ENCODE measurements around the gene CCP110. TPM values are rescaled to one million over a fixed set of nuclear protein-coding genes. Genes with fewer than 3 reads are reported as not detected.

Gene CCP110
- total and polyA plus RNA-seq, 12 donors = 3.0 to 14.0 (median 9.9) TPM

DNA sequence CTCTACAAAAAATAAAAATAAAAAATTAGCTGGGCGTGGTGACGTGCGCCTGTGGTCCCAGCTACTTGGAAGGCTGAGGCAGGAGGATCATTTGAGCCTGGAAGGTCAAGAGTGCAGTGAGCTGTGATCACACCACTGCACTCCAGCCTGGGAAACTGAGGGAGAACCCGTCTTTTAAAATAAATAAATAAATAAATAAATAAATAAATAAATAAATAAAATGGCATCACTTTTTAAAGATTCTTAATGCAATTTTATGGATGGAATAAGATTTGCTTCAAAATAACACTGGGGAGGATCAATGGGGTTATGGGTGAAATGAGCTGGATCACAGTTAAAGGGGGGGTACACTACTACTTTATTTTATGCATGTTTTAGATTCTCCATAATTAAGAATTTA, 16.8 kb upstream of the CCP110 start:
- TF ChIP-seq, protein P1, sequence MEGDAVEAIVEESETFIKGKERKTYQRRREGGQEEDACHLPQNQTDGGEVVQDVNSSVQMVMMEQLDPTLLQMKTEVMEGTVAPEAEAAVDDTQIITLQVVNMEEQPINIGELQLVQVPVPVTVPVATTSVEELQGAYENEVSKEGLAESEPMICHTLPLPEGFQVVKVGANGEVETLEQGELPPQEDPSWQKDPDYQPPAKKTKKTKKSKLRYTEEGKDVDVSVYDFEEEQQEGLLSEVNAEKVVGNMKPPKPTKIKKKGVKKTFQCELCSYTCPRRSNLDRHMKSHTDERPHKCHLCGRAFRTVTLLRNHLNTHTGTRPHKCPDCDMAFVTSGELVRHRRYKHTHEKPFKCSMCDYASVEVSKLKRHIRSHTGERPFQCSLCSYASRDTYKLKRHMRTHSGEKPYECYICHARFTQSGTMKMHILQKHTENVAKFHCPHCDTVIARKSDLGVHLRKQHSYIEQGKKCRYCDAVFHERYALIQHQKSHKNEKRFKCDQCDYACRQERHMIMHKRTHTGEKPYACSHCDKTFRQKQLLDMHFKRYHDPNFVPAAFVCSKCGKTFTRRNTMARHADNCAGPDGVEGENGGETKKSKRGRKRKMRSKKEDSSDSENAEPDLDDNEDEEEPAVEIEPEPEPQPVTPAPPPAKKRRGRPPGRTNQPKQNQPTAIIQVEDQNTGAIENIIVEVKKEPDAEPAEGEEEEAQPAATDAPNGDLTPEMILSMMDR (IDR thresholded peaks at IDR 0.05) = no peak
- no peak for TF ChIP-seq POLR2A (IDR thresholded peaks at IDR 0.05)
- no peaks in the 10 kb centered on the region for H3K9me3 ChIP-seq (replicated peaks in 1 of 3)
- DNase-seq = no peak
- 95 to 98% (median 97%) methylated on average over 4 of the region's 4 CpGs for WGBS, 4 donors
- no peak overlapping the region for H3K27ac ChIP-seq
- H3K4me3 ChIP-seq = no peak overlapping the region
- intact Hi-C loops (cut with DNase I) = loop anchor here (10.0 kb wide), 3 partner anchors 122 to 422 kb away; no protein-coding TSS in a partner anchor
- H3K4me1 ChIP-seq (replicated peaks in 1 of 2) = peaks cover 0 to 4% of the 10 kb centered on the region in 2 donors
- H3K36me3 ChIP-seq (replicated peaks in 1 of 2) = peaks cover 0 to 57% of the 10 kb centered on the region in 2 donors
- no peaks in the 10 kb centered on the region for H3K27me3 ChIP-seq

DNA sequence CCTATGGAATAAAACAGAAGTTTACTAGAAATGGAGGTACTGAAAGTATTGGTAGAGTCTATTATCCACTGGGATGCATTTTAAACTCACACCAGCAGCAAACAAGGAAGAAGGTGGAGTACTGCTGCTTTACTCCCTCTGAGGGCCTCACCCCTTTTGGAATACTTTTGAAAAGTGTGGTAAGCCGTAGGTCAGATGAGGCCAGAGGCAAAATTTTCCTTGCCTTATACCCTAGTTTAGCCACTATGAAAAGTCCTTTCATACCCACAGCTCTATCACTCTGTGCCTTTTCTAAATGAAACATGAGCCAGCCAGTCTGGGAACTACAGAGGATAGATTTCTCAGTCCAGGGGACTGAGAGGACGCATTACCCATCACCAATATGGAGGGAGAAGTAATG, 15.9 kb upstream of the CCP110 start:
- peaks cover 0 to 4% of the 10 kb centered on the region in 2 donors for H3K4me1 ChIP-seq (replicated peaks in 1 of 2)
- WGBS, 4 donors = 90 to 96% (median 93%) methylated on average over 2 of the region's 2 CpGs
- TF ChIP-seq POLR2A (IDR thresholded peaks at IDR 0.05) = no peak
- TF ChIP-seq, protein P1 (IDR thresholded peaks at IDR 0.05) = no peak
- H3K27me3 ChIP-seq = no peaks in the 10 kb centered on the region
- no peak for DNase-seq
- H3K9me3 ChIP-seq (replicated peaks in 1 of 3) = no peaks in the 10 kb centered on the region
- peaks cover 0 to 52% of the 10 kb centered on the region in 2 donors for H3K36me3 ChIP-seq (replicated peaks in 1 of 2)
- no peak overlapping the region for H3K27ac ChIP-seq
- intact Hi-C loops (cut with DNase I) = loop anchor here (10.0 kb wide), 3 partner anchors 123 to 423 kb away; no protein-coding TSS in a partner anchor
- H3K4me3 ChIP-seq = no peak overlapping the region

DNA sequence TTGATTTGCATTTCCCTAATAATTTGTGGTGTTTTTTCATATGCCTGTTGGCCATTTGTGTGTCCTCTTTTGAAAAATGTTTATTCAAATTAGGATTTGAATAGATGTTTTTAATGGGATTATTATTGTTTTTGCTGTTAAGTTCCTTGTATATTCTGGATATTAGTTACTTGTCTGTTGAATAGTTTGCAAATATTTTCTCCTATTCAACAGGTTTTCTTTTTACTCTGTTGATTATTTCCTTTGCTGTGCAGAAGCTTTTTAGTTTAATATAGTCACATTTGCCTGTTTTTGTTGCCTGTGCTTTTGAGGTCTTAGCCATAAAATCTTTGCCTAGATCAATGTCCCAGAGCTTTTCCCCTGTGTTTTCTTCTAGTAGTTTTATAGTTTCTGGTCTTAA, 11.4 kb upstream of the CCP110 start:
- DNase-seq = no peak
- TF ChIP-seq, protein P1 (IDR thresholded peaks at IDR 0.05) = no peak
- TF ChIP-seq POLR2A (IDR thresholded peaks at IDR 0.05) = no peak
- H3K9me3 ChIP-seq (replicated peaks in 1 of 3) = no peaks in the 10 kb centered on the region
- H3K27ac ChIP-seq = no peak overlapping the region
- H3K27me3 ChIP-seq = no peaks in the 10 kb centered on the region
- peaks cover 0 to 19% of the 10 kb centered on the region in 2 donors for H3K4me1 ChIP-seq (replicated peaks in 1 of 2)
- intact Hi-C loops (cut with DNase I) = no loop called here
- no peak overlapping the region for H3K4me3 ChIP-seq
- peaks cover 0 to 35% of the 10 kb centered on the region in 2 donors for H3K36me3 ChIP-seq (replicated peaks in 1 of 2)

DNA sequence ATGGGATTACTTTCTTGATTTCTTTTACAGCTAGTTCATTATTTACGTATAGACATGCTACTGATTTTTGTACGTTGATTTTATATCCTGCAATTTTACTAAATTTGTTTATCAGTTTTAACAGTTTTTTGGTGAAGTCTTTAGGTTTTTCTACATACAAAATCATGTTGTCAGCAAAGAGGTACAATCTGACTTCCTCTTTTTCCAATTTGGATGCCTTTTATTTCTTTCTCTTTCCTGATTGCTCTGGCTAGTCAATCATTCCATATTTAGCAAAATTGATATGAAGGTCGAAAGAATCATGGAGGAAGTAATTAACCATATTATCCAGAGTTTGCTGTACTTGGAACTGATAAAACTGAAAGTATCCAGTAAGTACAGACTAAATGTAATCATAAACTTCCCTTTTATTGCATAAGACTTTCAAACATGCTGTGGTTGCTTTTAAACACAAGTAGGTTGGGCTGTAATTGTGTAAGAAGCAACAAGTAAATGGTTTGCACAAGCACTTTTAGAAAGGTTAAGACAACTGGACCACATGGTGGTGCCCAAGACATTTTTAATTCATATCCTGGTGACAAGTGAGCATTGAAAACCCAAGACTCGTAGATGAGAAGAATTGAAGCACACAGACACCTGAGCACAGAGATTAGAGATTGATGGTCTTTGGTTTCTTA, 10.2 kb upstream of the CCP110 start:
- H3K4me1 ChIP-seq (replicated peaks in 1 of 2) = peaks cover 0 to 31% of the 10 kb centered on the region in 2 donors
- H3K27me3 ChIP-seq = no peaks in the 10 kb centered on the region
- intact Hi-C loops (cut with DNase I) = no loop called here
- WGBS, 4 donors = 75 to 84% (median 81%) methylated on average over 4 of the region's 4 CpGs
- TF ChIP-seq, protein P1 (IDR thresholded peaks at IDR 0.05) = no peak
- TF ChIP-seq POLR2A (IDR thresholded peaks at IDR 0.05) = no peak
- no peak overlapping the region for H3K4me3 ChIP-seq
- peaks cover 0 to 29% of the 10 kb centered on the region in 2 donors for H3K36me3 ChIP-seq (replicated peaks in 1 of 2)
- no peak overlapping the region for H3K27ac ChIP-seq
- H3K9me3 ChIP-seq (replicated peaks in 1 of 3) = no peaks in the 10 kb centered on the region
- no peak for DNase-seq
